HAP-1 (cell line): ENCODE measurements around the gene DTX3L.
A peak's percentile ranks its signal among the peaks of the same experiment; 100 is the strongest.

Experiments
- DNase-seq, 2 experiments: peaks; one replicate each; pipeline ENCODE4 v3.0.0-alpha.2; 2016 to 2020; ENCODE audit warnings: low spot score in 2 of 2
- H3K27me3 ChIP-seq: fragments of 250-450 bp; sonication (Bioruptor Pico); 2 replicates; pipeline ENCODE4 v1.5.1; 2020; ENCODE audit warnings: low read depth, mild to moderate bottlenecking, moderate library complexity
- H3K36me3 ChIP-seq: fragments of 250-450 bp; sonication (Bioruptor Pico); replicated peaks from 2 replicates; pipeline ENCODE4 v1.5.1; 2020; ENCODE audit warnings: mild to moderate bottlenecking
- H3K4me1 ChIP-seq: fragments of 250-450 bp; sonication (Bioruptor Pico); 2 replicates; pipeline ENCODE4 v1.5.1; 2020; ENCODE audit warnings: mild to moderate bottlenecking
- H3K4me3 ChIP-seq: fragments of 250-450 bp; sonication (Bioruptor Pico); 2 replicates; pipeline ENCODE4 v1.5.1; 2020; ENCODE audit warnings: mild to moderate bottlenecking, moderate library complexity
- H3K9me3 ChIP-seq: fragments of 250-450 bp; sonication (Bioruptor Pico); 2 replicates; pipeline ENCODE4 v1.5.1; 2020; ENCODE audit warnings: mild to moderate bottlenecking, moderate library complexity
- in situ Hi-C: fragments of 300-500 bp; cut with MboI; formaldehyde crosslinking; loops from 3 replicates; pipeline ENCODE4 v1.14.3; 2020; ENCODE audit warnings: low sequenced_read_pairs, inconsistent platforms, mixed read lengths

The DTX3L gene

DNA sequence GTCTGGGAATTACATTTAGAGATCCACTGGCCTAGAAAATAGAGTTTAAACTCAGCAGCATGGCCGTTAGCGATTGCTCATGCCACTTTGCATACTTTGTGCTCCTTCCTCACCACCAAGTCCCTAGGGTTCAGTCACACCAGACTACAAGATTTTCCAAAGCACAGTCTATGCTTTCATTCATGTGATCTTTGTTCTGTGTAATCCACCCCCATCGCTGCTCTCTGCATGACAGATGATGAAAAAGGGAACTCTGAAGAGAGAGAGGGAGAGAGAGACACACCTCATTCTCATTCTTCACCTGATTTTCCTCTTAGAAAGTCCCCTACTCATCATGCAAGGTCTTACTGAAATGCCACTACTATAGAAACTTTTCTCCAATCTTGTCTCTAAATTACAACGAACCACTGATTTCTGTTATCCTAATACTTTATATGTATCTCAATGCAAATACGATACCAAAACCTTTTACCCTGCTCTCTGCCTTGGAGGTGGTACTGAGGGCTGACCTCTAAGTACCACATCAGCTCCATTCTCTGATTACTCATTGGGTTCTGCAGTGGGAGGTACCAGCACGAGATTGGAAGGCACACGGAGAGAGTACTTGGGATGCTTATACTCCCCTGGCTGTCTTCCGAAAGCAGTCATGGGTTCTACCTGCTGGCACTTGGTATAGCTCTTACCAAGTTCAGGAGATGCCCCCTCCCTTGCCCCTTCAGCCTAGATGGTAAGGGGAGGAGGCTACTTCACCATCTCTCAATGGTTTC is 12.2 kb downstream of the DTX3L start:
- in situ Hi-C loops, result no loop called here
- H3K4me3 ChIP-seq, result no peak overlapping the region
- peak in 1 of 2 experiments; percentile 17 for DNase-seq

DNA sequence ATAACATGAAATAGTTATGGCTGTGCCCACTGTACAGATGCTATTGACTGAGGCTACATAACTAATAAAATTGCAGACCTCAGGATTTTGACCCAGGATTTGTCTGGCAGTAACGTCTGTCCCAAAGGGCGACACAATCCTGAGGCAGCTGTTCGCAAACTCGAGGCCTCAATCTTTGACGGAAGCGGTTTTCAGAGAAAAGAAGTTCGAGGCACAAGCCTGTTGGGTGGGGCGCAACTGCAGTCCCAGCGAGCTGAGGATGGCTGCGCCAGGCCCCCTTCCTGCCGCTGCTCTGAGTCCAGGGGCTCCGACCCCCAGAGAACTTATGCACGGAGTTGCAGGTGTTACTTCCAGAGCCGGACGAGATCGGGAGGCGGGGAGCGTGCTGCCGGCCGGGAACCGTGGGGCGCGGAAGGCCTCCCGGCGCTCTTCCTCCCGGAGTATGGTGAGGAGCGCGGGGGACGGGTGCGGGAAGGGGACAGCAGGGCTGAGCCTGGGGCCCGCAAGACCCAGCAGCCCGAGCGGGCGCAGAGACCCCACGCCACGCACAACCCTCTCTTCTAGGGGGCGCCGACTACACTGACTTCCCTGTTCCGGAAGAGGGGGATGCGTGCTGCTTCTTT is 13.4 kb downstream of the DTX3L start, which contains the start of gene PARP15:
TSS of gene PARP15 (plus strand) at position 242 of the 623 bp plus-strand sequence. CDS start at position 260, 18 bp downstream.
- Histone ChIP-seq H3K27me3 (no peaks in the 10 kb centered on the region), H3K36me3 (no peaks in the 10 kb centered on the region), H3K9me3 (no peaks in the 10 kb centered on the region), H3K4me1 (peaks cover 13% of the 10 kb centered on the region), H3K4me3 (no peak within 1 kb of the TSS)
- no peak for DNase-seq
- in situ Hi-C loops, result no loop called here

More for the DNA sequence above, 12.2 kb downstream of the DTX3L start:
- H3K4me1 ChIP-seq, result peaks cover 13% of the 10 kb centered on the region
- no peaks in the 10 kb centered on the region for H3K36me3 ChIP-seq
- H3K27me3 ChIP-seq, result no peaks in the 10 kb centered on the region
- no peaks in the 10 kb centered on the region for H3K9me3 ChIP-seq

GRCh38 chr3:122578069-122578740 is 14.1 kb downstream of the DTX3L start:
- peaks cover 9% of the 10 kb centered on the region for H3K4me1 ChIP-seq
- no peak for DNase-seq
- H3K9me3 ChIP-seq, result no peaks in the 10 kb centered on the region
- H3K36me3 ChIP-seq, result no peaks in the 10 kb centered on the region
- in situ Hi-C loops, result no loop called here
- no peak overlapping the region for H3K4me3 ChIP-seq
- no peaks in the 10 kb centered on the region for H3K27me3 ChIP-seq

DNA sequence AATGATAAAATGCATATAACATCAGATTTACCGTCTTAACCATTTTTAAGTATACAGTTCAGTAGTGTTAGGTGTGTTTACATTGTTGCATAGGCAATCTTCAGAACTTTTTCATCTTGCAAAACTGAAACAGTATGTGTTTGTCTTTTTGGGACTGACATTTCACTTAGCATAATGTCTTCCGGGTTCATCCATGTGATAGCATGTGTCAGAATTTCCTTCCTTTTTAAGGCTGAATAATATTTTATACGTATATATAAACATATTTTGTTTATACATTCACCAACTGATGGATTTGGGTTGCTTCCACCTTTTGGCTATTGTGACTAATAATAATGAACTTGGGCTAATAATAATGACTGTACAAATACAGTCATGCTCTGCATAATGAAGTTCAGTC is 16.3 kb downstream of the DTX3L start:
- H3K4me1 ChIP-seq, result peaks cover 6% of the 10 kb centered on the region; the same call in 1 of the 2 replicates
- DNase-seq, result no peak
- no peak overlapping the region for H3K4me3 ChIP-seq
- H3K27me3 ChIP-seq, result no peaks in the 10 kb centered on the region
- no peaks in the 10 kb centered on the region for H3K9me3 ChIP-seq
- H3K36me3 ChIP-seq, result no peaks in the 10 kb centered on the region
- in situ Hi-C loops, result no loop called here

- in situ Hi-C loops, result no loop called here
- Histone ChIP-seq H3K36me3 (no peaks in the 10 kb centered on the region), H3K4me1 (no peaks in the 10 kb centered on the region), H3K9me3 (no peaks in the 10 kb centered on the region), H3K27me3 (no peaks in the 10 kb centered on the region), H3K4me3 (no peak overlapping the region)
- no peak for DNase-seq
Observed at GRCh38 chr3:122581622-122582021, 17.5 kb downstream of the DTX3L start.

GRCh38 chr3:122582390-122582789 is 18.3 kb downstream of the DTX3L start:
- DNase-seq, result no peak
- H3K27me3 ChIP-seq, result no peaks in the 10 kb centered on the region
- in situ Hi-C loops, result no loop called here
- H3K36me3 ChIP-seq, result no peaks in the 10 kb centered on the region
- no peaks in the 10 kb centered on the region for H3K4me1 ChIP-seq
- H3K4me3 ChIP-seq, result no peak overlapping the region
- no peaks in the 10 kb centered on the region for H3K9me3 ChIP-seq

- Histone ChIP-seq H3K4me3 (no peak overlapping the region), H3K36me3 (no peaks in the 10 kb centered on the region), H3K9me3 (0 out of 2 replicates have a peak, but pooled peaks cover 4% of the 10 kb centered on the region), H3K4me1 (peaks cover 7% of the 10 kb centered on the region), H3K27me3 (no peaks in the 10 kb centered on the region)
- no peak for DNase-seq
- in situ Hi-C loops, result no loop called here
Observed at GRCh38 chr3:122586098-122586497, 22.0 kb downstream of the DTX3L start.

GRCh38 chr3:122586773-122587485 is 22.8 kb downstream of the DTX3L start:
- no peaks in the 10 kb centered on the region for H3K27me3 ChIP-seq
- 0 out of 2 replicates have a peak, but pooled peaks cover 4% of the 10 kb centered on the region for H3K9me3 ChIP-seq
- H3K4me3 ChIP-seq, result no peak overlapping the region
- H3K36me3 ChIP-seq, result no peaks in the 10 kb centered on the region
- H3K4me1 ChIP-seq, result peaks cover 10% of the 10 kb centered on the region
- in situ Hi-C loops, result no loop called here
- DNase-seq, result no peak

DNA sequence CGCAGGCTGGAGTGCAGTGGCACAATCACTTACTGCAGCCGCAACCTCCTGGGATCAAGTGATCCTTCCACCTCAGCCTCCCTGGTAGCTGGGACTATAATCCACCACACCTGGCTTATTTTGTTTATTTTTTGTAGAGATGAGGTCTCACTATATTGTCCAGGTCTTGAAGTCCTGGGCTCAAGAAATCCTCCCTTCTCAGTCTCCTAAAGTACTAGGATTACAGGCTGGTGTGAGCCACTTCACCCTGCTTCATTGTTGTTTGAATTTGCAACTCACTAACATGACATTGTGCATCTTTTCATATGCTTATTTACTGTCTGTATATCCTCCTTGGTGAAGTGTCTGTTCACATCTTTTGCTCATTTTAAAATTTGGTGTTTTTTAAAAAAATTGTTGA is 23.4 kb downstream of the DTX3L start:
- H3K27me3 ChIP-seq, result no peaks in the 10 kb centered on the region

GRCh38 chr3:122589297-122589696 is 25.2 kb downstream of the DTX3L start:
- DNase-seq, result no peak
- 0 out of 2 replicates have a peak, but pooled peaks cover 4% of the 10 kb centered on the region for H3K9me3 ChIP-seq
- in situ Hi-C loops, result no loop called here
- no peak overlapping the region for H3K4me3 ChIP-seq
- H3K4me1 ChIP-seq, result peaks cover 10% of the 10 kb centered on the region
- H3K27me3 ChIP-seq, result no peaks in the 10 kb centered on the region
- no peaks in the 10 kb centered on the region for H3K36me3 ChIP-seq

More for the DNA sequence above, 23.4 kb downstream of the DTX3L start:
- H3K4me1 ChIP-seq, result peaks cover 10% of the 10 kb centered on the region
- 0 out of 2 replicates have a peak, but pooled peaks cover 4% of the 10 kb centered on the region for H3K9me3 ChIP-seq
- no peaks in the 10 kb centered on the region for H3K36me3 ChIP-seq
- H3K4me3 ChIP-seq, result no peak overlapping the region
- DNase-seq, result peak in 1 of 2 experiments; percentile 19
- in situ Hi-C loops, result no loop called here

DNA sequence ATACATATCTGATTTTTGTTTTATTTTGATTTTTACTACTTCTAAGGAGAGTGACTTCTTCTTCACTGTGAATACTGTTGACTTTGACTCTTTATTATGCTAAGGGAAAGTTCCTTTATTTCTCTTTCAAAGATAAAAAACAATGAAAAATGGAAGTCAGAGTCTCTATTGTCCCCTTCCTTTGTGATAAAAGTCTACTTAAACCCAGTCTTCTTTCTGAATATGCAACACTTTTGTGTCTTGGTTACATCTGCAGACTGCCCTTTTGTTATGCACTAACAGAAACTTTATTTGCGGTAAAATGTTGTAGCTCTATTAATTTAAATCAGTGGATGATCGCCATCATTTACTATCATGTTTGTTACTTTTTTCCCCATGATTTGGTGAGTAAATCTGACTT is 26.5 kb downstream of the DTX3L start:
- in situ Hi-C loops, result no loop called here
- peaks cover 10% of the 10 kb centered on the region for H3K4me1 ChIP-seq
- H3K4me3 ChIP-seq, result no peak overlapping the region
- 0 out of 2 replicates have a peak, but pooled peaks cover 4% of the 10 kb centered on the region for H3K9me3 ChIP-seq
- no peaks in the 10 kb centered on the region for H3K36me3 ChIP-seq
- DNase-seq, result peak in 1 of 2 experiments; percentile 99
- H3K27me3 ChIP-seq, result no peaks in the 10 kb centered on the region

- in situ Hi-C loops, result no loop called here
- no peak for DNase-seq
- Histone ChIP-seq H3K27me3 (no peaks in the 10 kb centered on the region), H3K4me3 (no peak overlapping the region), H3K36me3 (no peaks in the 10 kb centered on the region), H3K4me1 (peaks cover 10% of the 10 kb centered on the region), H3K9me3 (0 out of 2 replicates have a peak, but pooled peaks cover 4% of the 10 kb centered on the region)
Observed at GRCh38 chr3:122594025-122594424, 29.9 kb downstream of the DTX3L start.

GRCh38 chr3:122598151-122598550 is 34.0 kb downstream of the DTX3L start:
- Histone ChIP-seq H3K27me3 (no peaks in the 10 kb centered on the region), H3K9me3 (no peaks in the 10 kb centered on the region), H3K36me3 (no peaks in the 10 kb centered on the region), H3K4me1 (no peaks in the 10 kb centered on the region), H3K4me3 (no peak overlapping the region)
- in situ Hi-C loops, result no loop called here
- no peak for DNase-seq
